HG02623 (cell line): ENCODE results near the gene APLP1.
"Not testable (repeated sequence)": the region's sequence is repeated elsewhere in the genome, so short reads cannot be mapped to it uniquely, and the experiment has no call there.

Source experiments
- ATAC-seq: cut with Tn5 transposase; IDR thresholded peaks from one replicate; pipeline ENCODE4 v1.9.1; 2021; ENCODE audit warnings: moderate library complexity; ENCODE audit not compliant: unreplicated experiment

Gene APLP1

DNA sequence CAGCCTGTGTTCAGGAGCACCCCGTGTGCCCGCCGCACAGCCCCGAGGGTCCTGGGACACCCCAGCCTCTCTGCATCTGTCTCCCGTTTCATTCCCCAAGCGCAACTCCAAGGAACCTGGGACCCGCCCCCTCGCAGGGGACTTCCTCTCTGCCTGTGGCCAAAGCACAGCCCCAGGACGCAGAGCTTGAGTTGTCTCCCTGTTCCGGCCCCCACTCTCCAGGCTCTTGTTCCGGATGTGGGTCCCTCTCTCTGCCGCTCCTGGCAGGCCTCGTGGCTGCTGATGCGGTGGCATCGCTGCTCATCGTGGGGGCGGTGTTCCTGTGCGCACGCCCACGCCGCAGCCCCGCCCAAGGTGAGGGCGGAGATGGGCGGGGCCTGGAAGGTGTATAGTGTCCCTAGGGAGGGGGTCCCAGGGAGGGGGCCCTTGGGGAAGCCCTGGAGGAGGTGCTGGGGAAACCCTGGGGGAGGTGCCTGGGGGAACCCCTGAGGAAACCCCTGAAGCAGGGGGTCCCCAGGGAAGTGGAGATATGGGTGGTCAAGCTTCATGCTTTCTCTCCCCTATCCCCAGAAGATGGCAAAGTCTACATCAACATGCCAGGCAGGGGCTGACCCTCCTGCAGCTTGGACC is 35.3 kb downstream of the APLP1 start:
- ATAC-seq = peak; percentile 42

- ATAC-seq = no peak
These were observed 36.1 kb downstream of the APLP1 start for GRCh38 chr19:35904311-35905068.

DNA sequence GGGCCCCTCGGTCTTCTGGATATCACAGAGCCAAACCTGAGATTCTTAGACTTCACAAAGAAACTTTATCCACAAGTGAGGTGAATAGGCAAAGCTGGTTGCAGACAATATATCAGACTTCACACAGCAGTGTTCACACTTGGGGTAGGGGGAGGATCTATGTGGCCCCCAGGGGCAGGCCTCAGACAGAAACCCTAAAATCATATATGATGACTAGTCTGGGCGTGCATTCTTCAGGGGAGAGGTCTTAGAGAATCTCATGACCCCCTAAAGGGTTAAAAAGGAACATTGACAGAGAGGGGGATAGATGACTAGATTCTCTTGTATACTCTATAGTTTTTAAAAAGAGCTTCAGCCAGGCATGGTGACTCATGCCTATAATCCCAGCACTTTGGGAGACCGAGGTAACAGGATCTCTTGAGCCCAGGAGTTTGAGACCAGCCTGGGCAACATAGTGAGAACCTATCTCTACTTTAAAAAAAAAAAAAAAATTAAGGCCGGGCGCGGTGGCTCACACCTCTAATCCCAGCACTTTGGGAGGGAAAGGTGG is 36.9 kb downstream of the APLP1 start:
- ATAC-seq = no peak

DNA sequence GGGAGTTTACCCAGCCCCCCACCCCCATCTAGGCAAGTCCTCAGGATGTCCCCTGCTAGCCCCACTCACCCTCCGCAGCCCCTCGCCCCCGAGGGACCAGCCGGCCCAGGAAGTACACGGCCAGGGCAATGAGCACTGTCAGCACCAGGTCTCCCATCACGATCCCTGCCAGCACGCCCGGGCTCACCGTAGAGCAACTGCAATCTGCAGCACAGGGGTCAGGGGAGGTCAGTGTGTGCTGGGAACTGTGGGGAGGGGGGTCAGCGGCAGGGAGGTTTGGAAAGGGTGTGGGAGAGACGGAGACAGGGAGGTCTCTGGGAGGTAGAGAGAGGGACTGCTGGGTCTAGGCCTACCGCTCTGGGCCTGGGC is 39.0 kb downstream of the APLP1 start:
- no peak for ATAC-seq

DNA sequence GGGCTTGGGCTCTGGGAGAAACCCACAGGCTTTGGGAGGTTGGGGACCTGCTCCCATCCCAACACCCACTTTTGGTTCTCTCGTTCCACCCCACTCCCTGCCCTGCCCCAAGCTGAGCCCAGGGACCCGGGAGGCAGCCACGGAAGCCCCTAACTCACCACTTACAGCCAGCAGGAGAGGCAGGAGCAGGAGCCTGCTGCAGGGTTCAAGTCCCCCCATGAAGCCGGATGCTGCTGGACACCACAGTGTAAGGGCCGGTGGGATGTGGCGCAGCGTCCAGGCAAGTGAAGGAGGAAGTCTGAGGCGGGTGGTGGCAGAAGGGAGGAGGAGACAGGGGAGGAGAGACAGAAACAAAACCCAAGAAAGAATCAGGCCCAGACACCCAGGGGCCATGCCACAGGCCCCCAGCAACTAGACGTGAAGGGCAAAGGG is 39.7 kb downstream of the APLP1 start, which contains the start of gene TYROBP:
Gene TYROBP (minus strand): TSS at position 286 of the 432 bp plus-strand sequence. CDS start 67 bp downstream, at position 219.
- ATAC-seq = no peak

DNA sequence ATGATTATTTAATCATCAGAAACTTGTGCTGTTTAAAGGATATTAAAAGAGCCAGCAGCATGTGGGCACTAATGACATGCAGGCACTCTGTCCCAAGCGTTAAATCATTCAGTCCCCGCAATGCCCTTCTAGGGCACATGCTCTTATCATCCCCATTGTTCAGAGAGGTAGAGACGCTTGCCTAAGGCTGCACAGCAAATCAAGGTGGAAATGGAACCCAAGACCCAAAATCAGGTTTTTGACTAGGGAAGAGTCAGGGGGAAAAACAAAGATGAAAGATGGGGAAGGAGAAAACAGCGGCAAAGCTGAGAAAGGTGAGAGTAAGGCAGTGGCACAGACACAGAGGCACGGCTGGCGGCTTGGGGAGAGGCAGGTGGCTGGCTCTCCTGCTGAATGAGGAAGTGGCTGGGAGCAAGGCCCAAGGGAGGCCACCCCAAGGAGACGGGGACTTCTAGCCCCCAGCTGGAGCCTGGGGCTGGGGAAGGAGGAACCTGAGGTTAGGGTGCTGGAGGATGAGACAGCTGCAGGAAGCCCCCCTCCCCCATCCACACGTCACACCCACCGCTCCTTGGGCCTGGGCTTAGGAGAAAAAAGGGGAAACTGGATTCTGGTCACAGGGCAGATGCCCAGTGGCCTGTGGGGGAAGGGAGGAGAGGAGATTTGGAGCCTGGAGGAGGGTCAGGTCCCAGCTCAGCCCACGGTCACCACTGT is 40.8 kb downstream of the APLP1 start:
- ATAC-seq = no peak

- ATAC-seq = no peak
These were observed 41.3 kb downstream of the APLP1 start for GRCh38 chr19:35909684-35910035.

DNA sequence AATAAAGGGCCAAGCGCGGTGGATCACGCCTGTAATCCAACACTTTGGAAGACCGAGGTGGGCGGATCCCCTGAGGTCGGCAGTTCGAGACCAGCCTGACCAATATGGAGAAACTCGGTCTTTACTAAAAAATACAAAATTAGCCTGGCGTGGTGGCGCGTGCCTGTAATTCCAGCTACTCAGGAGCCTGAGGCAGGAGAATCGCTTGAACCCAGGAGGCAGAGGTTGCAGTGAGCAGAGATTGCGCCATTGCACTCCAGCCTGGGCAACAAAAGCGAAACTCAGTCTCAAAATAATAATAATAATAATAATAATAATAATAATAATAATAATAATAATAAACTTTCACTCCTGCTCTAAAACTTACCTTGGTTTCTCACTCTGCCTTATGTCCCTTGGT is 42.0 kb downstream of the APLP1 start:
- not testable (repeated sequence) for ATAC-seq

DNA sequence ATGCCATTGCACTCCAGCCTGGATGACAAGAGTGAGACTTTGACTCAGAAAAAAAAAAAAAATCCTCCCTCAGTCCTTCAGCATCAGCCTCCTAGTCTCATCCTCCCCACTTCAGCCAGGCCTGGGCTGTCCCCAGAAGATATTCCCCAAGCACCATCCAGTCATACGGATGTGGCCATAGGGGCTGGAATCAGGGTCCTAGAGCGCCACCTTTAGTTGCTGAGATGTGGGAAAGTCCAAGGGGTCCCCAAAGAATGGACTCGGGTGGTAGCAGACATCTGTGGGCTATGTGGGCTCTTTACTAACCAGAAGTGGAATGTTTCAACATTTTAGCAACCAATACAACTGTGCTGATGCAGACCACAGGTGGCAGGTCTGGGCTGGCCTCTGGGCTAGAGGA is 42.8 kb downstream of the APLP1 start:
- ATAC-seq = no peak

- no peak for ATAC-seq
These were observed 43.4 kb downstream of the APLP1 start for GRCh38 chr19:35911790-35912189.

DNA sequence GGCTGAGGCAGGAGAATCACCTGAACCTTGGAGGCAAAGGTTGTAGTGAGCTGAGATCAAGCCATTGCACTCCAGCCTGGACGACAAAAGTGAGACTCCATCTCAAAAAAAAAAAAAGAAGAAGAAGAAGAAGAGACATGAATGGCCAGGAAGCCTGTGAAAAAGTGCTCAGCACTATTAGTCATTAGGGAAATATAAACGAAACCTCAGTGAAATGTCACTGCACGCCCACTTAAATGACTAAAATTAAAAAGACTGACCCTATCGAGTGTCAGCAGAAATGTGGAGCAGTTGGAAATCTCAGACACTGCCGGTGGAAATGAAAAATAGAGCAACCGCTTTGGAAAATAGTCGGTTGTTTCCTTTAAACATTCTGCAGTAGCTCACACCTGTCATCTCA is 45.2 kb downstream of the APLP1 start:
- ATAC-seq = no peak

DNA sequence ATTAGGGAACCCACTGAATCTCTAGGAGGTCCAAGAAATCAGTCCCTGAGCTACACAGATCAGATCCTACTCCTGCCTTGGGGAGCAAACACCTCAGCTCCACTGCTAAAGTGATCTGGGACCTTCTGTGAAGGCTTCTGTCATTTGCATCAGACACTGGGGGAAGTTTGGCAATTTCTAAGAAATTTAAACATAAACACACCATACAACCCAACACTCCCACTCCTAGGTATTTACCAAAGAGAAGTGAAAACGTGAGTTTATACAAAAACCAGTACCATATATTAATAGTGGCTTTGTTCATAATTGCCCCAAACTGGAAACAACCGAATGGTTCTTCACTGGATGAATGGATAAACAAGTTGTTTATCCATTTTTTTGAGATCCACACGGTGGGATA is 47.1 kb downstream of the APLP1 start:
- no peak for ATAC-seq

DNA sequence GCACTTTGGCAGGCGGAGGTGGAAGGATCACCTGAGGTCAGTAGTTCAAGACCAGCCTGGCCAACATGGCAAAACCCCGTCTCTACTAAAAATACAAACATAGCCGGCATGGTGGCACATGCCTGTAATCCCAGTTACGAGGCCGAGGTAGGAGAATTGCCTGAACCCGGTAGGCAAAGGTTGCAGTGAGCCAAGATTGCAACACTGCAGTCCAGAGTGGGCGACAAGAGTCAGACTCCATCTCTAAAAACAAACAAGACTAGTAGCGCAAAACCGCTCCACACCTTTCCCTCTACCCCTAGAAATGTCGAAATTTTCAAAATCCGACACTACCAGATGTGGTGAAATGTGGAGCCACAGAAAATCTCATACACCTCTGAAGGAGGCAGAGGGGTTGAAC is 50.9 kb downstream of the APLP1 start:
- no peak for ATAC-seq

DNA sequence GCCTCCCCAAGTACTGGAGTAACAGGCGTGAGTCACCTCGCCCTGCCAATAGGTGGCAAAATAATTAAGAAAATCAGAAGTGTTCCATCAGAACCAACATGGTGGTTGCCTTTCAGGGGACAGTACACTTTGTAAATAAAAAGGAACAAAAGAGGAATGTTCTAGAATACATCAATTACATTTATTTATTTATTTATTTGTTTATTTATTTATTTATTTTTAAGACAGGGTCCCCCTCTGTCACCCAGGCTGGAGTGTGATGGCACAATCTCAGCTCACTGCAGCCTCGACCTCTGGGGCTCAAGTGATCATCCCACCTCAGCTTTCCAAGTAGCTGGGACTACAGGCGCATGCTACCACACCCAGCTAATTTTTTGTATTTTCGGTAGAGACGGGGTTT is 52.6 kb downstream of the APLP1 start:
- ATAC-seq = no peak

- no peak for ATAC-seq
These were observed 57.1 kb downstream of the APLP1 start for GRCh38 chr19:35925501-35925900.

GRCh38 chr19:35928507-35928906 is 60.1 kb downstream of the APLP1 start:
- no peak for ATAC-seq
